ENCODE data around the gene MAP4K3. TPM values are rescaled to one million over a fixed set of nuclear protein-coding genes. Genes with fewer than 3 reads are reported as not detected.

The MAP4K3 gene
- total and polyA plus RNA-seq, 2 donors from 2014 or later, result 14.9 to 39.5 TPM

DNA sequence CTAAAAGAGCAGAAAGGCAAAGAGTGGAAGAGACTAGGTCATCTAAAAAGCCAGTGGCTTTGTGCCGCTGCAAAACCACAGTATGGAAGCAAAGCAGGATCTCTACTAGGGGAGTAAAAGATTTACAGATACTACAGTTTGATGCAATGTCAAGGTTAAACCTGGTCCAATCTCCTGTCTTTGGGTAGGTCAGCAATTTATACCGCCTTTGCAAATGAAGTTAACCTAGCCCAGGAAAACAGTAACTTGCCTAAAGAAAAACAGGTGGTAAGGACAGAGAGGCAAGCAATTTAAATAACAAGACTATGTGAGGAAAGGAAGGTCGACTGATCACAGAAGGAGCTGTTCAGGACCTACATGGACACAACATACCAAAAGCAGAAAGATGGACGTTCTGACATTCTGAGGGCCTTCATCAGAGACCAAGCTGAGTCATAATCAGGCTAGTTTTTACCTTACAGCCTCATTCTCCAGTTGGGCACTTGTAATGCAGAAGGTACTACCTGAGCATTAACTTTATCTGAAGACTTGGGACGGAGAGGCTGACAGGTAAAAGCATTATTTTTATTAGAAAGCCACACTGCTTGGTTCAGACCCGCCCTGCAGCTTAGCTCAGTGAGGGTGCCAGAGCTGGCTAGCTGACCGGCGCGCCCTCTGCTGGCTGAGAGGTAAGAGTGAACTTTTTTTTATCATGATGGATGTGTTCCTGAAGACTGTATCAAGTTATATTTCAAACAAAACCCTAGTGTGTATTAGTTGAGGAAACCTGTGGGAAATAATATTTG, 209.3 kb downstream of the MAP4K3 start:
- H3K36me3 ChIP-seq (ENCODE audit: control insufficient read depth in 2 of 3, insufficient read depth in 3 of 3, low read length in 3 of 3), result no peaks in the 10 kb centered on the region
- no peak overlapping the region for H3K27ac ChIP-seq (ENCODE audit: low read depth in 2 of 2, low read length in 2 of 2)
- FAIRE-seq, result no peak
- H3K9ac ChIP-seq (ENCODE audit: low read length in 3 of 3), result no peak overlapping the region
- H3K4me1 ChIP-seq (ENCODE audit: control insufficient read depth in 2 of 3, insufficient read depth in 2 of 3, low read depth in 1 of 3, low read length in 3 of 3), result peaks cover 0 to 5% (median 3%) of the 10 kb centered on the region in 3 donors
- no peaks in the 10 kb centered on the region for H3K27me3 ChIP-seq (ENCODE audit: control insufficient read depth, insufficient read depth, low read length)
- TF ChIP-seq, protein P1, sequence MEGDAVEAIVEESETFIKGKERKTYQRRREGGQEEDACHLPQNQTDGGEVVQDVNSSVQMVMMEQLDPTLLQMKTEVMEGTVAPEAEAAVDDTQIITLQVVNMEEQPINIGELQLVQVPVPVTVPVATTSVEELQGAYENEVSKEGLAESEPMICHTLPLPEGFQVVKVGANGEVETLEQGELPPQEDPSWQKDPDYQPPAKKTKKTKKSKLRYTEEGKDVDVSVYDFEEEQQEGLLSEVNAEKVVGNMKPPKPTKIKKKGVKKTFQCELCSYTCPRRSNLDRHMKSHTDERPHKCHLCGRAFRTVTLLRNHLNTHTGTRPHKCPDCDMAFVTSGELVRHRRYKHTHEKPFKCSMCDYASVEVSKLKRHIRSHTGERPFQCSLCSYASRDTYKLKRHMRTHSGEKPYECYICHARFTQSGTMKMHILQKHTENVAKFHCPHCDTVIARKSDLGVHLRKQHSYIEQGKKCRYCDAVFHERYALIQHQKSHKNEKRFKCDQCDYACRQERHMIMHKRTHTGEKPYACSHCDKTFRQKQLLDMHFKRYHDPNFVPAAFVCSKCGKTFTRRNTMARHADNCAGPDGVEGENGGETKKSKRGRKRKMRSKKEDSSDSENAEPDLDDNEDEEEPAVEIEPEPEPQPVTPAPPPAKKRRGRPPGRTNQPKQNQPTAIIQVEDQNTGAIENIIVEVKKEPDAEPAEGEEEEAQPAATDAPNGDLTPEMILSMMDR (IDR thresholded peaks at IDR 0.05; ENCODE audit: borderline replicate concordance, extremely low read depth, insufficient read depth), result peak; percentile 92
- intact Hi-C loops (cut with DNase I), result loop anchor here (5.0 kb wide), 1 partner anchor 166 kb away; no protein-coding TSS in a partner anchor
- no peaks in the 10 kb centered on the region for H3K9me3 ChIP-seq (ENCODE audit: control insufficient read depth in 2 of 3, insufficient read depth in 1 of 3, low read length in 3 of 3)
- DNase-seq, result peak; percentile 76 to 87 (median 85)
- peak overlapping the region; percentile 30 to 39 (median 37) for H3K4me3 ChIP-seq (ENCODE audit: low read length in 3 of 3)

DNA sequence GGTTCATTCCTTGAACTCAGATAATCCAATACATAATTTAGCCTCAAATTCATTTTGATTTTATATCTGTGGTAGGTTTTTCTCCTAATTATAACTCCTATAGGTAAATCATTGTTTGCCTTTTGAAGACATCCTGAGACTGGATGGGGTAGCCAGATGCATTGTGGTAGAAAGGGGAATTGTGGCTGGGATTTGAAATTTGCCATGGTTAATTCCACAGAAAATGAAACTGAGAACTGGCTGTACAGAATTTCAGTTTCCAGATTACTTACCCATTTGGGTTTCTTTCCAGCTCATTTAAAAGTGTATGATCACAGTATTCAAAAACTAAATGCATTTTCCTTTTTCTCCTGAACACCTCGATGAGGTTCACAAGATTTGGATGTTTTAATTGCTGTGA, 211.5 kb downstream of the MAP4K3 start:
- no peak for FAIRE-seq
- no peak for DNase-seq
- H3K4me1 ChIP-seq (ENCODE audit: control insufficient read depth in 2 of 3, insufficient read depth in 2 of 3, low read depth in 1 of 3, low read length in 3 of 3), result peaks cover 0 to 5% (median 3%) of the 10 kb centered on the region in 3 donors
- H3K36me3 ChIP-seq (ENCODE audit: control insufficient read depth in 2 of 3, insufficient read depth in 3 of 3, low read length in 3 of 3), result no peaks in the 10 kb centered on the region
- no peaks in the 10 kb centered on the region for H3K9me3 ChIP-seq (ENCODE audit: control insufficient read depth in 2 of 3, insufficient read depth in 1 of 3, low read length in 3 of 3)
- TF ChIP-seq, protein P1 (IDR thresholded peaks at IDR 0.05; ENCODE audit: borderline replicate concordance, extremely low read depth, insufficient read depth), result no peak
- intact Hi-C loops (cut with DNase I), result loop anchor here (5.0 kb wide), 1 partner anchor 163 kb away; no protein-coding TSS in a partner anchor
- H3K4me3 ChIP-seq (ENCODE audit: low read length in 3 of 3), result no peak overlapping the region
- no peaks in the 10 kb centered on the region for H3K27me3 ChIP-seq (ENCODE audit: control insufficient read depth, insufficient read depth, low read length)
- H3K9ac ChIP-seq (ENCODE audit: low read length in 3 of 3), result no peak overlapping the region
- H3K27ac ChIP-seq (ENCODE audit: low read depth in 2 of 2, low read length in 2 of 2), result no peak overlapping the region

DNA sequence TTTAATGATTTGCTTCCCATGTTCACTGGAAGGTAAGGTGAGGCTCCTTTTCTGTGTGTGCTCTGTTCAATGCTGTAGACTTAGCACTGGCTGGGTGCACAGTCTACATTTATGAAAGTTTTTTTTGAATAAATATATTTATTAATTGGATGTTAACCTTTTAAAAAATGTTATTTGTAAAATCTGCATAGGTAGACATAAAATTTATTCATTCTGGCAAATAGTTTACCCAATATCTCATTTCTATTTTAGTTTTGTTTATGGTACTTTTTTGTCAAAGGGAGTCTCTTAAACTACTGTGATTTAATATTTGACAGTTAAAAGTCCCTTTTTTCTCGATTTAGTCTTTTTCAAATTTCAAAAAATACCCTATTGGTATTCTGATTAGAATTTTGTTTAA, 213.2 kb downstream of the MAP4K3 start:
- no peak overlapping the region for H3K27ac ChIP-seq (ENCODE audit: low read depth in 2 of 2, low read length in 2 of 2)
- no peaks in the 10 kb centered on the region for H3K36me3 ChIP-seq (ENCODE audit: control insufficient read depth in 2 of 3, insufficient read depth in 3 of 3, low read length in 3 of 3)
- no peaks in the 10 kb centered on the region for H3K9me3 ChIP-seq (ENCODE audit: control insufficient read depth in 2 of 3, insufficient read depth in 1 of 3, low read length in 3 of 3)
- no peak for FAIRE-seq
- no peak overlapping the region for H3K9ac ChIP-seq (ENCODE audit: low read length in 3 of 3)
- no peaks in the 10 kb centered on the region for H3K27me3 ChIP-seq (ENCODE audit: control insufficient read depth, insufficient read depth, low read length)
- H3K4me3 ChIP-seq (ENCODE audit: low read length in 3 of 3), result no peak overlapping the region
- no peak for DNase-seq
- peaks cover 0 to 5% (median 3%) of the 10 kb centered on the region in 3 donors for H3K4me1 ChIP-seq (ENCODE audit: control insufficient read depth in 2 of 3, insufficient read depth in 2 of 3, low read depth in 1 of 3, low read length in 3 of 3)
- TF ChIP-seq, protein P1 (IDR thresholded peaks at IDR 0.05; ENCODE audit: borderline replicate concordance, extremely low read depth, insufficient read depth), result no peak
- intact Hi-C loops (cut with DNase I), result no loop called here
